Stimulated activated CD4-positive, alpha-beta T cell treated with anti-CD3 and anti-CD28 coated beads, Interleukin-2, amount 100 ng/mL, for 4 hours (primary cell): ENCODE results near the gene MAL.

Experiments
- DNase-seq: peaks from one replicate; pipeline ENCODE4 v3.0.0-alpha.2; 2020; ENCODE audit warnings: low read depth

Gene MAL

GRCh38 chr2:94996305-94997100 lies 29.0 kb upstream of the MAL start:
- no peak for DNase-seq

GRCh38 chr2:94997981-94998930 lies 27.3 kb upstream of the MAL start:
- no peak for DNase-seq

- no peak for DNase-seq
Measured at GRCh38 chr2:94999431-94999883, 26.1 kb upstream of the MAL start.

GRCh38 chr2:95001051-95001562 lies 24.4 kb upstream of the MAL start:
- no peak for DNase-seq

- no peak for DNase-seq
Measured at GRCh38 chr2:95001701-95002100, 23.8 kb upstream of the MAL start.

GRCh38 chr2:95002498-95002897 lies 23.0 kb upstream of the MAL start:
- no peak for DNase-seq

GRCh38 chr2:95004287-95004686 lies 21.2 kb upstream of the MAL start:
- DNase-seq = no peak

- no peak for DNase-seq
Measured at GRCh38 chr2:95004711-95005110, 20.8 kb upstream of the MAL start.

GRCh38 chr2:95005726-95006125 lies 19.8 kb upstream of the MAL start:
- DNase-seq = no peak

GRCh38 chr2:95006588-95006987 lies 18.9 kb upstream of the MAL start:
- DNase-seq = no peak

GRCh38 chr2:95007031-95007609 lies 18.4 kb upstream of the MAL start:
- no peak for DNase-seq

GRCh38 chr2:95007822-95008221 lies 17.7 kb upstream of the MAL start:
- DNase-seq = no peak

GRCh38 chr2:95008306-95008705 lies 17.2 kb upstream of the MAL start:
- DNase-seq = no peak

- no peak for DNase-seq
Measured at GRCh38 chr2:95008996-95009395, 16.5 kb upstream of the MAL start.

- DNase-seq = no peak
Measured at GRCh38 chr2:95009412-95009811, 16.1 kb upstream of the MAL start.

- DNase-seq = no peak
Measured at GRCh38 chr2:95010126-95010525, 15.4 kb upstream of the MAL start.

GRCh38 chr2:95010718-95011117 lies 14.8 kb upstream of the MAL start:
- no peak for DNase-seq

GRCh38 chr2:95012881-95013550 lies 12.5 kb upstream of the MAL start:
- DNase-seq = no peak

GRCh38 chr2:95013726-95014125 lies 11.8 kb upstream of the MAL start:
- DNase-seq = no peak

GRCh38 chr2:95014126-95014708 lies 11.3 kb upstream of the MAL start:
- DNase-seq = no peak

GRCh38 chr2:95015261-95015912 lies 10.1 kb upstream of the MAL start:
- no peak for DNase-seq
